Lower leg skin (tissue), 3 donors: ENCODE results near the gene RBX1.

Experiments used
- CTCF ChIP-seq, 3 donors: fragments of 450-650 bp; IDR thresholded peaks; one replicate each; pipeline ENCODE4 v1.5.1; 2016; ENCODE audit warnings: antibody characterized with exemption in 3 of 3, mild to moderate bottlenecking in 3 of 3, moderate library complexity in 2 of 3
- POLR2A ChIP-seq, 2 donors: fragments of 450-650 bp; IDR thresholded peaks; one replicate each; pipeline ENCODE4 v1.6.1; 2016 to 2017; ENCODE audit warnings: antibody characterized with exemption in 2 of 2, mild to moderate bottlenecking in 1 of 2, moderate library complexity in 1 of 2

GRCh38 chr22:40979871-40980270 is 28.7 kb downstream of the RBX1 start:
- TF ChIP-seq CTCF (IDR thresholded peaks at IDR 0.05) (no peak), POLR2A (IDR thresholded peaks at IDR 0.05) (no peak)
